H1 (cell line): ENCODE results near the gene CPD.

Experiments
- CREB1 ChIP-seq: IDR thresholded peaks from 2 replicates; pipeline ENCODE4 v1.6.1; 2012; ENCODE audit warnings: inconsistent platforms
- ZNF274 ChIP-seq: IDR thresholded peaks from 2 replicates; pipeline ENCODE4 v1.7.0; 2012; ENCODE audit warnings: low read length, borderline replicate concordance; ENCODE audit errors: extremely low read depth

GRCh38 chr17:30372755-30373154, 6.0 kb upstream of the CPD start:
- no peak for TF ChIP-seq CREB1
- TF ChIP-seq ZNF274, result no peak
